Activated T-helper 17 cell treated with anti-CD3 and anti-CD28 coated beads, Interleukin-2, amount 50 U/mL, for 72 hours (primary cell): ENCODE measurements around the gene NCOA1. TPM values are rescaled to one million over a fixed set of nuclear protein-coding genes. Genes with fewer than 3 reads are reported as not detected.

Experiments
- ATAC-seq: fragments of 150-1000 bp; cut with Tn5 transposase; replicated peaks from 2 replicates; pipeline ENCODE4 v1.10.0; 2021; ENCODE audit warnings: mild to moderate bottlenecking, moderate library complexity
- H3K27ac Mint-ChIP-seq: one replicate; pipeline ENCODE4 v1.8.0; 2022; ENCODE audit warnings: mixed read lengths
- H3K27me3 Mint-ChIP-seq: one replicate; pipeline ENCODE4 v1.8.0; 2022; ENCODE audit warnings: mixed read lengths
- H3K36me3 Mint-ChIP-seq: one replicate; pipeline ENCODE4 v1.8.0; 2022; ENCODE audit warnings: low read depth, mild to moderate bottlenecking, mixed read lengths
- H3K4me1 Mint-ChIP-seq: one replicate; pipeline ENCODE4 v1.8.0; 2022; ENCODE audit warnings: mixed read lengths
- H3K4me3 Mint-ChIP-seq: one replicate; pipeline ENCODE4 v1.8.0; 2022; ENCODE audit warnings: mild to moderate bottlenecking, mixed read lengths
- H3K9me3 Mint-ChIP-seq: one replicate; pipeline ENCODE4 v1.8.0; 2022; ENCODE audit warnings: mixed read lengths
- total RNA-seq, 2 donors: library from RNA; stranded (reverse); gene quantifications; one replicate each; pipeline ENCODE4 v1.2.3, GENCODE V29; 2022

The NCOA1 gene
- total RNA-seq, 2 donors from 2014 or later, result 27.5 to 29.7 TPM

- H3K4me3 Mint-ChIP-seq, result no peak overlapping the region
- no peaks in the 10 kb centered on the region for H3K27me3 Mint-ChIP-seq
- no peak overlapping the region for H3K27ac Mint-ChIP-seq
- ATAC-seq, result no peak
- H3K4me1 Mint-ChIP-seq, result peaks cover 5% of the 10 kb centered on the region
- H3K9me3 Mint-ChIP-seq, result no peaks in the 10 kb centered on the region
- H3K36me3 Mint-ChIP-seq, result peaks cover 64% of the 10 kb centered on the region
Measured at GRCh38 chr2:24725956-24726355, 234.9 kb downstream of the NCOA1 start.

GRCh38 chr2:24730481-24730880 lies 239.4 kb downstream of the NCOA1 start:
- Mint-ChIP-seq H3K27ac (no peak overlapping the region), H3K4me3 (no peak overlapping the region), H3K4me1 (no peaks in the 10 kb centered on the region), H3K27me3 (no peaks in the 10 kb centered on the region), H3K36me3 (peaks cover 57% of the 10 kb centered on the region), H3K9me3 (no peaks in the 10 kb centered on the region)
- ATAC-seq, result no peak

- Mint-ChIP-seq H3K4me3 (no peak overlapping the region), H3K27ac (peak overlapping the region; percentile 30), H3K36me3 (peaks cover 57% of the 10 kb centered on the region), H3K27me3 (no peaks in the 10 kb centered on the region), H3K4me1 (no peaks in the 10 kb centered on the region), H3K9me3 (no peaks in the 10 kb centered on the region)
- no peak for ATAC-seq
Measured at GRCh38 chr2:24731040-24731439, 240.0 kb downstream of the NCOA1 start.

GRCh38 chr2:24731923-24732322 lies 240.9 kb downstream of the NCOA1 start:
- no peaks in the 10 kb centered on the region for H3K27me3 Mint-ChIP-seq
- no peaks in the 10 kb centered on the region for H3K9me3 Mint-ChIP-seq
- ATAC-seq, result no peak
- H3K27ac Mint-ChIP-seq, result peak overlapping the region; percentile 30
- H3K4me1 Mint-ChIP-seq, result no peaks in the 10 kb centered on the region
- no peak overlapping the region for H3K4me3 Mint-ChIP-seq
- peaks cover 48% of the 10 kb centered on the region for H3K36me3 Mint-ChIP-seq

- H3K36me3 Mint-ChIP-seq, result peaks cover 28% of the 10 kb centered on the region
- H3K27ac Mint-ChIP-seq, result no peak overlapping the region
- no peaks in the 10 kb centered on the region for H3K27me3 Mint-ChIP-seq
- H3K4me3 Mint-ChIP-seq, result no peak overlapping the region
- no peaks in the 10 kb centered on the region for H3K9me3 Mint-ChIP-seq
- H3K4me1 Mint-ChIP-seq, result no peaks in the 10 kb centered on the region
- ATAC-seq, result no peak
Measured at GRCh38 chr2:24734741-24735140, 243.7 kb downstream of the NCOA1 start.

GRCh38 chr2:24739354-24740025 lies 248.4 kb downstream of the NCOA1 start:
- no peak for ATAC-seq
- no peak overlapping the region for H3K4me3 Mint-ChIP-seq
- no peak overlapping the region for H3K27ac Mint-ChIP-seq
- no peaks in the 10 kb centered on the region for H3K4me1 Mint-ChIP-seq
- no peaks in the 10 kb centered on the region for H3K27me3 Mint-ChIP-seq
- H3K9me3 Mint-ChIP-seq, result no peaks in the 10 kb centered on the region
- H3K36me3 Mint-ChIP-seq, result peaks cover 39% of the 10 kb centered on the region

GRCh38 chr2:24740142-24740541 lies 249.1 kb downstream of the NCOA1 start:
- H3K9me3 Mint-ChIP-seq, result no peaks in the 10 kb centered on the region
- no peak for ATAC-seq
- peaks cover 39% of the 10 kb centered on the region for H3K36me3 Mint-ChIP-seq
- H3K4me3 Mint-ChIP-seq, result no peak overlapping the region
- H3K4me1 Mint-ChIP-seq, result no peaks in the 10 kb centered on the region
- no peaks in the 10 kb centered on the region for H3K27me3 Mint-ChIP-seq
- H3K27ac Mint-ChIP-seq, result no peak overlapping the region

- Mint-ChIP-seq H3K27ac (no peak overlapping the region), H3K9me3 (no peaks in the 10 kb centered on the region), H3K4me3 (no peak overlapping the region), H3K36me3 (peaks cover 58% of the 10 kb centered on the region), H3K4me1 (no peaks in the 10 kb centered on the region), H3K27me3 (no peaks in the 10 kb centered on the region)
- no peak for ATAC-seq
Measured at GRCh38 chr2:24742730-24743129, 251.7 kb downstream of the NCOA1 start.

- Mint-ChIP-seq H3K36me3 (peaks cover 58% of the 10 kb centered on the region), H3K4me1 (no peaks in the 10 kb centered on the region), H3K9me3 (no peaks in the 10 kb centered on the region), H3K27ac (no peak overlapping the region), H3K4me3 (no peak overlapping the region), H3K27me3 (no peaks in the 10 kb centered on the region)
- no peak for ATAC-seq
Measured at GRCh38 chr2:24743924-24744323, 252.9 kb downstream of the NCOA1 start.

- no peaks in the 10 kb centered on the region for H3K27me3 Mint-ChIP-seq
- no peak overlapping the region for H3K4me3 Mint-ChIP-seq
- no peak for ATAC-seq
- no peak overlapping the region for H3K27ac Mint-ChIP-seq
- H3K36me3 Mint-ChIP-seq, result peaks cover 57% of the 10 kb centered on the region
- H3K4me1 Mint-ChIP-seq, result no peaks in the 10 kb centered on the region
- no peaks in the 10 kb centered on the region for H3K9me3 Mint-ChIP-seq
Measured at GRCh38 chr2:24744356-24744755, 253.3 kb downstream of the NCOA1 start.

GRCh38 chr2:24745825-24746224 lies 254.8 kb downstream of the NCOA1 start:
- Mint-ChIP-seq H3K4me1 (no peaks in the 10 kb centered on the region), H3K27me3 (no peaks in the 10 kb centered on the region), H3K9me3 (no peaks in the 10 kb centered on the region), H3K36me3 (peaks cover 50% of the 10 kb centered on the region), H3K27ac (no peak overlapping the region), H3K4me3 (no peak overlapping the region)
- no peak for ATAC-seq

GRCh38 chr2:24747299-24747698 lies 256.2 kb downstream of the NCOA1 start:
- no peaks in the 10 kb centered on the region for H3K9me3 Mint-ChIP-seq
- H3K27ac Mint-ChIP-seq, result no peak overlapping the region
- no peak overlapping the region for H3K4me3 Mint-ChIP-seq
- H3K36me3 Mint-ChIP-seq, result peaks cover 39% of the 10 kb centered on the region
- no peaks in the 10 kb centered on the region for H3K4me1 Mint-ChIP-seq
- H3K27me3 Mint-ChIP-seq, result no peaks in the 10 kb centered on the region
- ATAC-seq, result no peak

GRCh38 chr2:24749069-24749691 lies 258.1 kb downstream of the NCOA1 start:
- Mint-ChIP-seq H3K4me1 (no peaks in the 10 kb centered on the region), H3K36me3 (peaks cover 26% of the 10 kb centered on the region), H3K27ac (peak overlapping the region; percentile 50), H3K9me3 (no peaks in the 10 kb centered on the region), H3K27me3 (no peaks in the 10 kb centered on the region), H3K4me3 (no peak overlapping the region)
- ATAC-seq, result no peak

- Mint-ChIP-seq H3K36me3 (peaks cover 9% of the 10 kb centered on the region), H3K27ac (no peak overlapping the region), H3K27me3 (no peaks in the 10 kb centered on the region), H3K4me3 (no peak overlapping the region), H3K9me3 (no peaks in the 10 kb centered on the region), H3K4me1 (no peaks in the 10 kb centered on the region)
- peak; percentile 76 for ATAC-seq
Measured at GRCh38 chr2:24754985-24755705, 264.1 kb downstream of the NCOA1 start.

GRCh38 chr2:24756789-24757188 lies 265.7 kb downstream of the NCOA1 start:
- Mint-ChIP-seq H3K4me1 (no peaks in the 10 kb centered on the region), H3K4me3 (no peak overlapping the region), H3K9me3 (no peaks in the 10 kb centered on the region), H3K36me3 (peaks cover 18% of the 10 kb centered on the region), H3K27me3 (no peaks in the 10 kb centered on the region), H3K27ac (no peak overlapping the region)
- ATAC-seq, result no peak
